BE2C (cell line): Measurements from ENCODE around the gene CABLES1.

Experiments
- DNase-seq: peaks from one replicate; pipeline ENCODE4 v3.0.0-alpha.2; 2020
- H3K27me3 ChIP-seq: fragments of 250-450 bp; sonication (Bioruptor Pico); 2 replicates; pipeline ENCODE4 v1.5.1; 2020; ENCODE audit warnings: mild to moderate bottlenecking
- H3K36me3 ChIP-seq: fragments of 250-450 bp; sonication (Bioruptor Pico); 2 replicates; pipeline ENCODE4 v1.5.1; 2020; ENCODE audit warnings: mild to moderate bottlenecking
- H3K4me1 ChIP-seq: fragments of 250-450 bp; sonication (Bioruptor Pico); 2 replicates; pipeline ENCODE4 v1.5.1; 2020
- H3K4me3 ChIP-seq: 2 replicates; pipeline ENCODE4 v1.5.1; 2011; ENCODE audit warnings: low read depth, low read length
- H3K9me3 ChIP-seq: fragments of 250-450 bp; sonication (Bioruptor Pico); 2 replicates; pipeline ENCODE4 v1.5.1; 2020
- CTCF ChIP-seq: IDR thresholded peaks from 2 replicates; pipeline ENCODE4 v1.5.1; 2012; ENCODE audit warnings: mild to moderate bottlenecking, low read depth, low read length

The CABLES1 gene

GRCh38 chr18:23177433-23178072 is 42.3 kb downstream of the CABLES1 start:
- H3K4me3 ChIP-seq: no peak overlapping the region
- no peaks in the 10 kb centered on the region for H3K4me1 ChIP-seq
- DNase-seq: no peak
- H3K9me3 ChIP-seq: no peaks in the 10 kb centered on the region
- no peaks in the 10 kb centered on the region for H3K27me3 ChIP-seq
- no peak for TF ChIP-seq CTCF
- H3K36me3 ChIP-seq: no peaks in the 10 kb centered on the region

GRCh38 chr18:23178201-23178600 is 42.9 kb downstream of the CABLES1 start:
- no peak overlapping the region for H3K4me3 ChIP-seq
- no peak for DNase-seq
- no peaks in the 10 kb centered on the region for H3K9me3 ChIP-seq
- H3K36me3 ChIP-seq: no peaks in the 10 kb centered on the region
- H3K4me1 ChIP-seq: no peaks in the 10 kb centered on the region
- no peak for TF ChIP-seq CTCF
- H3K27me3 ChIP-seq: no peaks in the 10 kb centered on the region

GRCh38 chr18:23178661-23179081 is 43.4 kb downstream of the CABLES1 start:
- TF ChIP-seq CTCF: no peak
- Histone ChIP-seq H3K27me3 (no peaks in the 10 kb centered on the region), H3K36me3 (no peaks in the 10 kb centered on the region), H3K4me3 (no peak overlapping the region), H3K9me3 (no peaks in the 10 kb centered on the region), H3K4me1 (no peaks in the 10 kb centered on the region)
- no peak for DNase-seq

GRCh38 chr18:23179416-23179815 is 44.1 kb downstream of the CABLES1 start:
- Histone ChIP-seq H3K4me1 (no peaks in the 10 kb centered on the region), H3K27me3 (no peaks in the 10 kb centered on the region), H3K4me3 (no peak overlapping the region), H3K9me3 (no peaks in the 10 kb centered on the region), H3K36me3 (no peaks in the 10 kb centered on the region)
- TF ChIP-seq CTCF: no peak
- DNase-seq: no peak

- H3K4me1 ChIP-seq: no peaks in the 10 kb centered on the region
- no peaks in the 10 kb centered on the region for H3K36me3 ChIP-seq
- no peak for TF ChIP-seq CTCF
- no peaks in the 10 kb centered on the region for H3K27me3 ChIP-seq
- no peak overlapping the region for H3K4me3 ChIP-seq
- DNase-seq: no peak
- no peaks in the 10 kb centered on the region for H3K9me3 ChIP-seq
Measured at GRCh38 chr18:23181547-23181946, 46.3 kb downstream of the CABLES1 start.

- Histone ChIP-seq H3K9me3 (no peaks in the 10 kb centered on the region), H3K36me3 (no peaks in the 10 kb centered on the region), H3K4me1 (no peaks in the 10 kb centered on the region), H3K4me3 (no peak overlapping the region), H3K27me3 (no peaks in the 10 kb centered on the region)
- DNase-seq: no peak
- TF ChIP-seq CTCF: no peak
Measured at GRCh38 chr18:23182606-23183005, 47.3 kb downstream of the CABLES1 start.
